GM13977 (cell line): Measurements from ENCODE around the gene ADAM10.
A peak's percentile ranks its signal among the peaks of the same experiment; 100 is the strongest.

Experiments
- DNase-seq: peaks from one replicate; pipeline ENCODE4 v3.0.0; 2012; ENCODE audit warnings: low spot score
- CTCF ChIP-seq: IDR thresholded peaks from 2 replicates; pipeline ENCODE4 v1.5.1; 2012; ENCODE audit warnings: mild to moderate bottlenecking, control low read depth; ENCODE audit not compliant: insufficient read depth; ENCODE audit errors: extremely low read depth, missing control alignments
- in situ Hi-C: fragments of 300-500 bp; cut with MboI; formaldehyde crosslinking; loops from one replicate; pipeline ENCODE4 v1.12.0; 2022; ENCODE audit warnings: low sequenced_read_pairs, low pct_unique_long_range_greater_than_20kb, mixed read lengths, inconsistent platforms; ENCODE audit not compliant: unreplicated experiment

Gene ADAM10

GRCh38 chr15:58779554-58779953 lies 30.0 kb upstream of the ADAM10 start:
- no peak for DNase-seq
- in situ Hi-C loops: no loop called here
- TF ChIP-seq CTCF: no peak

- TF ChIP-seq CTCF: no peak
- DNase-seq: peak; percentile 50
- in situ Hi-C loops: no loop called here
Observed at GRCh38 chr15:58777107-58777506, 27.6 kb upstream of the ADAM10 start.

- TF ChIP-seq CTCF: no peak
- in situ Hi-C loops: no loop called here
- DNase-seq: no peak
Observed at GRCh38 chr15:58775402-58775801, 25.9 kb upstream of the ADAM10 start.

- in situ Hi-C loops: loop anchor here (25.0 kb wide), 1 partner anchor 511 kb away; no protein-coding TSS in a partner anchor
- no peak for DNase-seq
- TF ChIP-seq CTCF: no peak
Observed at GRCh38 chr15:58773024-58773423, 23.5 kb upstream of the ADAM10 start.

- peak; percentile 30 for DNase-seq
- TF ChIP-seq CTCF: no peak
- in situ Hi-C loops: loop anchor here (25.0 kb wide), 1 partner anchor 509 kb away; no protein-coding TSS in a partner anchor
Observed at GRCh38 chr15:58771621-58772250, 22.2 kb upstream of the ADAM10 start.

- peak; percentile 49 for TF ChIP-seq CTCF
- in situ Hi-C loops: loop anchor here (25.0 kb wide), 1 partner anchor 509 kb away; no protein-coding TSS in a partner anchor
- DNase-seq: peak; percentile 96
Observed at GRCh38 chr15:58770857-58771620, 21.5 kb upstream of the ADAM10 start, which contains the start of gene MINDY2. Gene MINDY2 (plus strand): TSS chr15:58771302. CDS start chr15:58771396, 94 bp downstream.
